Inferior parietal cortex (tissue), 1 donor: ENCODE measurements around the gene MYADML2.
A peak's percentile ranks its signal among the peaks of the same experiment; 100 is the strongest.

Experiments used
- DNase-seq: peaks from one replicate; pipeline ENCODE4 v3.0.0-alpha.2; 2016; ENCODE audit errors: extremely low spot score

The MYADML2 gene

GRCh38 chr17:81940538-81941483 lies 6.2 kb downstream of the MYADML2 start:
- no peak for DNase-seq

- DNase-seq: peak; percentile 49
These were observed 7.1 kb downstream of the MYADML2 start for GRCh38 chr17:81939881-81940385.

GRCh38 chr17:81939218-81939617 lies 7.8 kb downstream of the MYADML2 start:
- no peak for DNase-seq

GRCh38 chr17:81935709-81936084 lies 11.3 kb downstream of the MYADML2 start:
- DNase-seq: no peak

GRCh38 chr17:81934850-81935708 lies 12.0 kb downstream of the MYADML2 start:
- DNase-seq: no peak

- DNase-seq: no peak
These were observed 12.8 kb downstream of the MYADML2 start for GRCh38 chr17:81934098-81934757.

GRCh38 chr17:81933178-81933699 lies 13.8 kb downstream of the MYADML2 start:
- no peak for DNase-seq

- no peak for DNase-seq
These were observed 14.6 kb downstream of the MYADML2 start for GRCh38 chr17:81932333-81932983.

GRCh38 chr17:81931557-81932332 lies 15.3 kb downstream of the MYADML2 start:
- no peak for DNase-seq

GRCh38 chr17:81931189-81931556 lies 15.9 kb downstream of the MYADML2 start:
- no peak for DNase-seq

- DNase-seq: no peak
These were observed 16.6 kb downstream of the MYADML2 start for GRCh38 chr17:81930142-81931125.

GRCh38 chr17:81929253-81930141 lies 17.5 kb downstream of the MYADML2 start:
- no peak for DNase-seq

GRCh38 chr17:81928544-81929252 lies 18.3 kb downstream of the MYADML2 start:
- DNase-seq: no peak

GRCh38 chr17:81927653-81928543 lies 19.1 kb downstream of the MYADML2 start, which contains the start of gene MAFG:
Gene MAFG, minus strand, starts transcription at chr17:81927735. Its CDS starts 4,550 bp downstream, at chr17:81923185.
- peak; percentile 96 for DNase-seq

- no peak for DNase-seq
These were observed 19.8 kb downstream of the MYADML2 start for GRCh38 chr17:81927152-81927652.
